HG03196 (cell line): ENCODE results near the gene ABCC4.

Source experiments
- ATAC-seq: cut with Tn5 transposase; IDR thresholded peaks from one replicate; pipeline ENCODE4 v1.9.1; 2021; ENCODE audit not compliant: unreplicated experiment

The ABCC4 gene

DNA sequence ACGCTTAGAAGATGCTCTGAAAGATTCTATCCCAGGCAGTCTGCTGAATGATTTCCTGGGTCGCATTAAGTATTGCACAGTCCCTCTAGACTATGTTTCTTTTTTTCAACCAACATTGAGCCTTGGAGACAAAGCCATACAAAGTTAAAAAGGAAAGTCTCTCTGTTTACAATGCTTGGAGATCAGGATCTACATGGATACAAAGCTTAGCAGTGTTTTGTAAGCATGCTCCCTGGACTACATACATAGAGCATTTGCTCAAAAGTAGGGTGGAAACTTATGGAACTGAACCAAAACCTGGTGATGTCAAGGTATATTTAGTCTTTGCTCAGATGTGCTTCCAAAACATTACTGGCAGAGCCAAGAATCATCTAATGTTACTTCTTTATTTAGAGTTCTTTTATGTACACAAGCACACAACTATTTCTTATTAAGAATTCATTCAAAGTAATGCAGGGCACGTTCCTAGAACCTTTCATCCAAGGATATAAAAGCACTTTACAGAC is 241.2 kb downstream of the ABCC4 start:
- ATAC-seq = no peak

DNA sequence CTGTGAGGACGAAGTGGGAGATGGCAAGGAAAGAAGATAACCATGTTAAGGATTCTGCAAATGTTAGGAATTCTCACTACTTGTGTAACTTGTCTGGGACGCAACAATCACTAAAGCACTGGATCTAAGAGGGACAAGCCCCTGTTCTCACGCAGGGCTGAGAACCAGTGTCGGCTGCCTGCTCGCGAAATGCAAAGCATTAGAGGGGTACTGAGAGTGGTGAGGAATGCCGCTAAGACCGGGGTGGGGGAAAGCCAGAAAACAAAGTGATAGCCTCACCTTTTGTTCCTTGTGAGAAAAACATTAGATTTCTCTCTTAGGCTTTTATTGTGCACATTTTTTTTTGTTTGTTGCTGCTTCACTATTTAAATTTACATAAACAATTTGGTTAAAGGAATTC is 241.9 kb downstream of the ABCC4 start:
- no peak for ATAC-seq

DNA sequence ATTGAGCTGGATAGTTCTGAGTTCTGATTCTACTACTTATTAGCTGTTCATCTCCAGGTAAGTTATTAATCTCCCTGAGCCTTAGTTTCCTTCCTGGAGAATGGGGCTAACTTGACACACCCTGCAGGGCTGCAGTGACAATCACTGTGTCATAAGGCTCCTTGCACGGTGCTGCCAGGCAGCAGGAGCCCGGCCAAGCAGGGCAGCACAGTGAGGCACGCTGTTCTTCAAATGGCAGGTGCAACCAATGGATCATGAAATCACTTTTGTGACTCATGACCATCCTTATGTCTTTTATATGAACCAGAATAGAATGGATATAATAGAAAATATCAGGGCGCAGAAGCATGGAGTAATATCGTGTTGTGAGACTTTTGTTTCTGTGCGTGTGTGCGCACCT is 242.6 kb downstream of the ABCC4 start:
- ATAC-seq = no peak

DNA sequence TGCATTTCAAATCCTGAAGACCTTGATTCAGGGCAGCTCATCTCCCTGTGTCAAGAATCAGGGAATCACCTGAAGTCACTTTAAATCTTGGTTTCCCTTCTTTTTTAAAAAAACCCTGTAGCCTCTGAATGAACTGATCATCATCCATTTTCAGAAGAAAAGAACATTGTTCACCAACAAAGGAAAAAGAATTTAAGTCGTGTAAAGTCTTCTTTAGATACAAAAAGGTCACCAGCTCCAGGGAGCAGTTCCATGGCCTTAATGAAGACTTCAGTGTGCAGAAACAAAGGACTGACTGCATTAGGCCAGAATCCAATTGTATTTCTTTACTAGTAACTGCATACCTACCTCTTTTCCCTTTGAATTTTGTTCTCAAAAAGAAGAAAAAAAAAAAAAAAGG is 245.0 kb downstream of the ABCC4 start:
- no peak for ATAC-seq

DNA sequence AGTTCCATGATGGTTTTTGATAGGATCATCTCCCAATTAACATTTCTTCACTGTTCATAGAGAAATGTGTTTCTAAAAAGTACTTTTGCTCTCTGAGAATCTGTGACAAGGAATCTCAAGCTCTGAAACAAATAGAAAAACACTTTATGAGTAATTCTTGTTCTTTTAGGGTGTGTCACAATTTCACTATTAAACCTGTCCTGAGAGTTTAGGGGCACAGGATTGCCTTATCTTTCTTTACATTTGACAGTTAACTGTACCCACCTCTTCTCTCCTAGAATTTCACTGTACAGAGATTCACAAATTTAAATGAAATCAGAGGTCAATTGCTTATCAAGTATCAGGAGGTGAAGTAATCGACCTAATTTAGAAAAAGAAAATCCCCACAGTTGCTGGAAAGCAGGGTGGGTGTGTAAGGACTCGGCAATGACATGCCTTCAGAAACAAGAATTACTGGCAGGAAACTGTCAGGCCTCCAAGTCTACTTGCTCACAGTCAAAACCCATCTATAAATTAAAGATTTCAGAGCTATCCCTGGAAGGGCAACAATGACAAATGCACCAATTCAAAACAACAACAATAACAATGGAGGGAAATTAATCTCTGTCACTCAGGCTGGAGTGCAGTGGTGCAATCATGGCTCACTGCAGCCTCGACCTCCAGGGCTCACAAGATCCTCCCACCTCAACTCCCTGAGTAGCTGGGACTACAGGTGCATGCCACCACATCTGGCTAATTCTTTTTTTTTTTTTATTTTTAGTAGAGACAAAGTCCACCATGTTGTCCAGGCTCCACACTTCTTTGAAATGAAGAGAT is 250.2 kb downstream of the ABCC4 start:
- ATAC-seq = no peak

DNA sequence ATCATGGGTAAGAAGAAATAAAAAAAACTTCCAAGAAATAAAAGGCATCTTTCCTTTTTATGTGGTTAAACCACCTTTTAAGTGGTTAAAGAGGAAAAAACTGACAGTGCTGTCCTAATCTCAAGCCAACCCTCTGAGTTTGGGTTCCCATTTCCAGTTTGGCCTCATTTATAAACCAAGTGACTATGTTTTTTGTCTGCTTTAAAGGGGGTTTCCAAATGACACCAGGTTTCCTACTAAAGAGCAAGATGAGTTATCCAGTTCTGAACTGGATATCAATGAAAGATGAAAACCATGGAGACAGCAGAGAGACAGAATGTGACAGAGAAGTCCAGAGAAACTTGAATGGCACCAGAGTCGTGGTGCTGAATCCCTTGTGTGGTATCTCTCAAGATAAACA is 251.5 kb downstream of the ABCC4 start:
- ATAC-seq = no peak

DNA sequence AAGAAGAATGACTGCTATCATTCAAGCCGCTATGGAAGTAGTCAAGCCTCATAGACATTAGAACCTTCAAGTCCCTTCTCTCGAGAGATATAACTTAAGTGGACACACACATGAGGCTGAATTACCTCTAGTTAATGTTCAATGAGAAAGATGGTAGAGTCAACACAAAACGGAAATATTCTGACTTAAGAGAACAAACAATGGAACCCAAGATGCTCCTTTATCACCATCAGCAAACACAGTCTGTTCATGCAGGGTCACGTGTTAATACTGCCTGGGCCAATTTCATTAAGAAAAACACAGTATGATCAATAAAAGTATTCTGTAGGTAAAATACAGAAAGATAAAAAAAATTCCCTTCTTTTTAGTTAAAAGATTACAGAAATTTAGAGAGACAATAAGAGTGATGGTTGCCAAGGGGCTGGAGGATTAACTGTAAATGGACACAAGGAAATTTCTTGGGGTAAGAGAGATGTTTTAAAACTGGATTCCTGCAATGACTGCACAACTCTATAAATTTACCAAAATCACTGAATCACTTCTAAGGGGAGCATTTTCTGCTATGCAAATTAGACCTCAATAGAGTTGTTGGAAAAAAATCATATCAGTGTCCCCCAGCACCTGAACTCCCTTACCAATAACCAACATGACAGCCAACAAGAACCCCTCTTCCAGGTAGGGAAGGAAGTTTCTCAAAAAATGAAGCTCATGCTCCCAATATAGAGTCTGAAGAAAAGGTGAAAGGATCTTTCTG is 256.6 kb downstream of the ABCC4 start:
- no peak for ATAC-seq

DNA sequence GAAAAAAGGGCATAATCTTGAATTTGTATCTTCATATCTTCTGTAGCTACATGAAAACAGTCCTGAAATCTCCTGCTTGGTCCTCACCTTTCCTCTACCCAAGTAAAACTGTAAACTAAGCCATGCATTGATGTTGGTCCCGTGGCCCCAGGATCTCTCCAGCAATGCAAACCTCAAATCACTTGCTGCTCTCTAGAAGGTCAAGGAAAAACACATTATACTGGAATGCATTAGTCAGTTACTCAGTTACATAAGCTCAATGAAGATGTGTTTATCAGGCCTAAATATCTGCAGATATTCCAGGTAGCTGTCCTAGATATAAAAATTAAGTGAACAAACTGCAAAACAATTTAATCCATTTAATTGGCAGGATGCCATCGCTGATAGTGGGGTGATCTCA is 261.8 kb downstream of the ABCC4 start:
- ATAC-seq = no peak

DNA sequence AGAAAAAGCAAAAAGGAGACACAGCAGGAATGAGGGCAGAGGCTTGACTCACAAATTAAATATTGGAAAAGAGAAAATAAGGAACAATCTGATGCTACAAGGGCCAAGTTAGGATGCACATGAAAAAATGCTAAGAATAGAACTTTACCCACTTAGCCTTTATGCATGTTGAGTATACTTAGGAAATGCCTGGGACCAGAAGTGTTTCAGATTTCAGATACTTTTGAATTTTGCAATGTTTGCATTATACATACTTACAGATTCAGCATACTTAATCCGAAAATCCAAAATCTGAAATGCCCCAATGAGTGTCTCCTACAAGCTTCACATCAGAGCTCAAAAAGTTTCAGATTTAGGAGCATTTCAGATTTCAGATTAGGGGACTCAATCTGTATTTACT is 262.3 kb downstream of the ABCC4 start:
- no peak for ATAC-seq

DNA sequence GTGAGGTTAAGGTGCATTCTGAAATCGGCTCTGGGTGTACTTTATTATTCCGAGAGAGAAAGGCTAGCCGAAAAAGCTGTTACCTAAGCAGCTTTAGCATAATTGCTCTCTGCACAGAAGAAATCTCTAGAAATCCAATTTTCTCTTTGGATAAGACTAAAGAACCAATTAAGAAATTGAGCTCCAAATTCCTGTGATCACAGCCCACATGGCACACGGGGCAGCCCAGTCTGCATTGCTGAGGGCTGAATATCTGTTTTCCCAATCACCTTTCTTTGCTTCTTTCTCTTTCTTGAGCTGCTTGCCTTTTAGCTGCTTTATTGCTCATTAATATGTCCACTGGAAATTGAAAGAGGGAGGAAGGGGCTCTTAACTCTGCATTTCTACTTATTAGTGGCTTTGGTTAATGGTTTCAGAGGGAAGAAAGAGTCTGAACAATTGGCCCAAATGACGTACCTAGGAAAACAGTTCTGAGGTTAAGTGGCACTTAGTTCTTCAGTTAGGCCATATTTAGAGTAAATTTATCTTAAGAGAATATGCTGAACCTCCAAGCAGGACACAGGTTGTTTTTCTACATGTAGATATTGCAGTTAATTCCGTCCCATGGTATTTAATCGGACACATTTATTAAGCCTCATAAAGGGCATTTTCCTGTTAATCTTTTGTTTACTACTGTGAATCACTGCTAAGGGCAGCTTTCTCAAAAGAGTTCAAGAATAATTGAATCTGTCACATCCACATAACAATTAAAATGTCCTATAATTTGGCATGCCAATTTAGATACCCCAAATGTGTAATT is 265.7 kb downstream of the ABCC4 start:
- no peak for ATAC-seq

DNA sequence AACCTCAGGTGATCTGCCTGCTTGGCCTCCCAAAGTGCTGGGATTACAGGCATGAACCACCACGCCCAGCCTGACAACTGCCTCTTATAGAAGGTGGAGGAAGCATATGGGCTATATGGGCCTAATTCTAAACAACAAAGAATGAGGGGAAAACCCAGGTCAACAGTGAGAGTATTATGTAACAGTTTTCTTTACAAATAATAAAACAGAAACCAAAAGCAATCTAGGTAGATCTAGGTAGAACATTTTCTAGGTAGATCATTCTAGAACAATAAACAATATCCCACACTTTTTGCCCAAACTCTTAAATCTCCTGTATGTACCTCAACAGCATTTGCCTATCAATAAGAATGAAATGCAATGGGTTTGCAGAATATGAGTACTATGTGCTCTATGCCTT is 267.4 kb downstream of the ABCC4 start:
- ATAC-seq = peak; percentile 43

DNA sequence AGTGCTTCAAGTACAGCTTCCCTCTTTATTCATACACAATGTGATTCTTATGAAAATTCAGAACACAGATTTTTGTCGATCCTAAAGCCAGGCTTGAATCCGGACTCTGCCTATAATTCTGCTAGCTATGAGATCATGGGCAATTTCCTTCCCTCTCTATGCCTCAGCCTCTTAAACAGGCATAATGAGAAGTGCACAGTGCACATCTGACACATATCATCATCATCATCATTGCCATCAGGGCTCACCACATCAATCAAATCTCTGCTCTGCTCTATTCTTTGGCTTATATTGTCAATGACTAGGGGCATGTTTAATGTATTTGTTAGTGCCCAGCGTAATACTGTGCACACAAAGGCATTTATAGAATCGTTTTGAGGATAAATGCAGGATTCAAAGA is 269.1 kb downstream of the ABCC4 start:
- no peak for ATAC-seq

DNA sequence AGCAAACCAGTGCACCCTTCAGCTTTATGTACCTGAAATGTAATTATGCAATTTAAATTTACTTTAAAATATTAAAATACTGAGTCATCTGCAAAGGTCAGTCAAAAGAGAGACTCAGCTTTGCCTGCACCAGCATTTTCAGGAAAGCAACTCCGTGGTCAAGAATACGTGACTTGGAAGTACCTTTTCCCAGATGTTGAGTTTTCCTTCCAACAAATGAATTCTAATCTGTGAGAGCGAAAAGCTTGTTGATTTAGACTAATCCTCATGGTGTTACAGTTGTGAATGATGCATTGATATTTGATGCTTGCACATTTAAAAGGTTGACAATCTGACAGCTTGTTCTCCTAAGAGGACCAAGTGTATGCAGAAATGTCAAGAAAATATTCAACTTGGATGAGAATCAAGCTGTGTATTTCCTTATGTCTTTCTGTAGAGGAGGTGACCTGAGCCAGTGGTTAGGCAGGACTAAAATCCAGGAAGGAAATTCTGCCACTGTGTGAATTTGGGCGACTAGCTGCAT is 270.4 kb downstream of the ABCC4 start:
- no peak for ATAC-seq

DNA sequence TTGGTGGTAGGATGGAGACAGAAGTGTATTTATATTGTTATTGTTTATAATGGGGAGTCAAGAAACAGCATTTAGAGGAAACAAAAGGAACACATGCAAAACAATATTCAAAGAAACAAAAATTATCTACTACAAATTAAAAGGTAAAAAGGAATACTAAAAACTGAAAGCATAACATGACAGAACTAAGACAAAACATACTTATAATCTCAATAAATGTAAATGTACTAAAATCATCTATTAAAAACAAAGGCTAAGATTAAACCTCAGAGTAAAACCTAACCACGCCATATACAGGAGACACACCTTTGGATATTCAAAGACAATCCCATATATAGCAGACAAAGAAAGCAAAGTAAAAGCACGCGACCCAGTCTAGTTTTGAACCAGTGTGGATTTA is 273.6 kb downstream of the ABCC4 start:
- ATAC-seq = no peak

DNA sequence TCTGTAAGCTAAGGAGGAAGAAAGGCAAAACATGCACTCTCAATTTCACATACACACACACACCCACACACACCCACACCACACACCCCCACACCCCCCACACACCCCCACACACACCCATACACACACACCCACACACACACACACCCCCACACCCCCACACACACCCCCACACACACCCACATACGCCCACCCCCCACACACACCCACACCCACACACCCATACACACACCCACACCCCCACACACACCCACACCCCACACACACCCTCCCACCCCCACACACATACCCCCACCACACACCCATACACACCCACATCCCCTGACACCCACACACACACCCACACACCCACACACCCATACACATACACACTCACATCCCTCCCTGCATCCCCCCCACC is 276.1 kb downstream of the ABCC4 start:
- no peak for ATAC-seq

DNA sequence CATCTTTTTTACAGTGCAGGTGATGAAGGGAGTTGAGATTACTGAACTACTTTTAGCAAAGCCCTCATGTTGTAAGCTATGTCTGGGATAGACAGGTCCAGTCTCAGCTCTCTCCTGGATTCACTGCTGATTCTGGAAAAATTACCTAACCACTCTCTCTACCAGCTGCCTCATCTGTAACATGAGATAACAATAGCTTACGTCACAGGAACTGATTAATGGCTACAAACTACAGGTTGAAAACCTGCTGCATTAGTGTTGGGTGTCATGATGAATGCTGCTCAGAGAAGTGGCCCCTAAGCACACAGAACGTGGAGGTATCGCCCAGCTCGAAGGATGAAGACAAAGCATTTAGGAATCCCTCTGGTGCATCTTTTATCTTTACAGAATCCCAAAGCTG is 277.8 kb downstream of the ABCC4 start:
- no peak for ATAC-seq

DNA sequence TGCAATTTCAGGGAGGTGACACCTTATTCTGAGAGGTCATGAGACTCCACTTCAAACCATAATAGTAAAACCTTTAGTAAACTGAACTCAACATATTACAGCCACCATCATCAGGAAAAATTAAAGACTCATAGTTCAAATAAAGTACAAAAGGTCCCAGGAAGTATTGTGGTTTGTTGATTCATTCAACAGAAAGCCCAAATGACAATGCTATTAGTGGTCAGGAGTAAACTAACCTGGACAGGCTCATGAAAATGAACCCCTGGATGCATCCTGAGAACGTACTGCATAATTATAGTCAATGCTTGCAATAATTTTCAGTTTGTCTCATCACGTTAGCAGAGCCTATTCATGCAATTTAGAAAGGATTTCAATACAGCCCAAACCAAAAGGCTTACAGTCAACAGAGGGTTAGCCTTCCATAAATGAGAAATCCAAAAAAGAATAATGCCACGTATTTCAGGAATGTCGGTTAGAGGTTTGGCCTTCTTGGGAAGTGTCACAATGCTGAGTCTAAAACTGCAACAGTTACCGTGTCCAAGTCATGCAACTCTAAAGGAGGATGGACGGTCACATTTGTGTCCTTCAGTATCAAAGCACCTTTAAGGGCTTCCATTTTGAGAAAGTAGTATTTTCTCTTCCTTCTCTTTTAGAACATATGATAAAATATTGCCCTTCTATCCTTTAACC is 280.8 kb downstream of the ABCC4 start:
- no peak for ATAC-seq

DNA sequence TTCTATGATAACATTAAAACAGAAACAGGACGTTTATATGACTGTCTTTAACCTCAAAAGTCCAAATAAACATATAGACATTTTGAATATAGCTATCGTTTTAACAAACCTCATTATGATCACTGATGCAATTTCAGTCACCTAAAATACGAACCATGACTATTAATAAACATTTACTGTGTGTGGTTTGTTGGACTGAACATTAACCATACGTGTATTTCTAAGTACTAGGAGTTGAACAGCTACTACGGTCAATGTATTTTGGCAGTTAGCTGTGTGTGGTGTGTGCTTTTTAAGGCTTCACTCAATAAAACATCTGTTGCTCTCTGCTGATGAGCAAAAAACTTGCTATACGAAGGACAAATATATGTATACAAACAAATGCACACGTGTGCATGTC is 281.4 kb downstream of the ABCC4 start:
- ATAC-seq = no peak

DNA sequence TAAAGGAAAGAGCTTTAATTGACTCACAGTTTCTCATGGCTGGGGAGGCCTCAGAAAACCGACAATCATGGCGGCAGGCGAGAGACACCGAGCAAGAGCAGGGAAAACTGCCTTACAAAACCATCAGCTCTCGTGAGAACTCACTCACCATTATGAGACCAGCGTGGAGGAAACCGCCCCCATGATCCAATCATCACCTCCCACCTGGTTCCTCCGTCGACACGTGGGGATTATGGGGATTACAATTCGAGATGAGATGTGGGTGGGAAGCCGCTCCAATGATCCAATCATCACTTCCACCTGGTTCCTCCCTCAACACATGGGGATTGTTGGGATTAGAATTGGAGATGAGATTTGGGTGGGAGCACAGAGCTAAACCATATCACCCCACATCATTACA is 293.9 kb downstream of the ABCC4 start:
- ATAC-seq = no peak

DNA sequence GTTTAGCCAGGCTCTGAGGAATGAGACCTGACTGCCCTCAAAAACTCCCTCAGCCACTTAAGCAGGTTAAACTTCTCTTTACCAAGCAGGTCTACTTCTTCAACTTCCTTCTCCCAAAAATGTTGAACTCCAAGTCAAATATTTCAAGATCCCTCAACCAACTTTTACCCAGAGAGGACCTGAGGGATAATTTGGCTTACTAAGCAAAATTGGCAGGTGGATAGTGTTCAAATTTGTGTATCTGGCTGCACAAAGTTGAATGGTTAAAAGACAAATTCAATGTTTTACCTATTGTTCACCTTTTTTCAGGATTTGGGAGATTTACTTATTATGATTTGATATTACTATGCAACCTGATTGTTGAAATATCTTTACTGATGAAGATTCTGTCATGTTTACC is 296.0 kb downstream of the ABCC4 start:
- ATAC-seq = no peak
